Caco-2 (cell line): ENCODE measurements around the gene TCP11. TPM values are rescaled to one million over a fixed set of nuclear protein-coding genes. Genes with fewer than 3 reads are reported as not detected.

Source experiments
- BruUV-seq: library from RNA; stranded (reverse); fragments of 400-500 nt; replicated peaks from 2 replicates; lab custom pipeline; 2021; lab: Mats Ljungman, UMichigan
- CTCF ChIA-PET: fragments of 300-600 bp; sonication (Branson Sonifier 250); formaldehyde crosslinking; loops from one replicate; lab custom pipeline; 2022; ENCODE audit warnings: antibody characterized with exemption; lab: Charles Lee
- POLR2A ChIA-PET: fragments of 300-600 bp; sonication (Branson Sonifier 250); formaldehyde crosslinking; loops from one replicate; lab custom pipeline; 2022; ENCODE audit warnings: antibody characterized with exemption; lab: Charles Lee
- DNase-seq, 2 experiments: peaks; one replicate each; pipeline versions ENCODE4 v3.0.0 to v3.0.0-alpha.2; 2020 to 2022
- H3K27me3 ChIP-seq: replicated peaks from 2 replicates; pipeline ENCODE4 v1.6.0; 2011; ENCODE audit warnings: low read length; ENCODE audit not compliant: control insufficient read depth, insufficient read depth
- H3K36me3 ChIP-seq: 2 replicates; pipeline ENCODE4 v1.5.1; 2011; ENCODE audit warnings: low read length; ENCODE audit not compliant: control insufficient read depth, insufficient read depth
- H3K4me1 ChIP-seq: fragments of 250-450 bp; sonication (Bioruptor Pico); 2 replicates; pipeline ENCODE4 v1.5.1; 2020; ENCODE audit warnings: mild to moderate bottlenecking
- H3K4me3 ChIP-seq: 2 replicates; pipeline ENCODE4 v1.5.1; 2011; ENCODE audit warnings: low read depth, mild to moderate bottlenecking, control low read depth, low read length
- H3K9me3 ChIP-seq: fragments of 250-450 bp; sonication (Bioruptor Pico); 2 replicates; pipeline ENCODE4 v1.5.1; 2020; ENCODE audit warnings: mild to moderate bottlenecking, moderate library complexity
- H3K27ac Mint-ChIP-seq: one replicate; pipeline ENCODE4 v1.8.0; 2022; ENCODE audit warnings: mixed read lengths; ENCODE audit not compliant: unreplicated experiment
- H3K27me3 Mint-ChIP-seq: one replicate; pipeline ENCODE4 v1.8.0; 2022; ENCODE audit warnings: mixed read lengths; ENCODE audit not compliant: insufficient read depth, unreplicated experiment
- H3K36me3 Mint-ChIP-seq: one replicate; pipeline ENCODE4 v1.8.0; 2022; ENCODE audit warnings: mild to moderate bottlenecking, mixed read lengths; ENCODE audit not compliant: insufficient read depth, unreplicated experiment
- H3K4me1 Mint-ChIP-seq: one replicate; pipeline ENCODE4 v1.8.0; 2022; ENCODE audit warnings: low read depth, mixed read lengths; ENCODE audit not compliant: unreplicated experiment
- H3K4me3 Mint-ChIP-seq: one replicate; pipeline ENCODE4 v1.8.0; 2022; ENCODE audit warnings: mild to moderate bottlenecking, moderate library complexity, mixed read lengths; ENCODE audit not compliant: unreplicated experiment
- H3K9me3 Mint-ChIP-seq: one replicate; pipeline ENCODE4 v1.8.0; 2022; ENCODE audit warnings: mixed read lengths; ENCODE audit not compliant: unreplicated experiment
- intact Hi-C: fragments of 100-400 bp; cut with micrococcal nuclease; formaldehyde crosslinking; loops from one replicate; pipeline ENCODE4 v1.10.0; 2022; ENCODE audit not compliant: unreplicated experiment
- total RNA-seq: library from RNA; stranded (reverse); gene quantifications from 2 replicates; pipeline ENCODE4 v1.2.3, GENCODE V29; 2022
- TF ChIP-seq, protein P1 (sequence below), 2 experiments: fragments of 200-600 bp in 1 of 2; IDR thresholded peaks; 1 replicate in 1 of 2; 2 replicates in 1 of 2; pipeline versions ENCODE4 v1.5.1 to v1.8.0; 2011 to 2022; ENCODE audit warnings: antibody characterized with exemption in 1 of 2, control low read depth in 1 of 2, inconsistent platforms in 1 of 2, low read depth in 1 of 2, low read length in 1 of 2, mild to moderate bottlenecking in 1 of 2, moderate library complexity in 1 of 2; ENCODE audit not compliant: insufficient read depth in 1 of 2, severe bottlenecking in 1 of 2, unreplicated experiment in 1 of 2

TCP11 gene
- total RNA-seq, 1 experiment from 2014 or later = not detected

DNA sequence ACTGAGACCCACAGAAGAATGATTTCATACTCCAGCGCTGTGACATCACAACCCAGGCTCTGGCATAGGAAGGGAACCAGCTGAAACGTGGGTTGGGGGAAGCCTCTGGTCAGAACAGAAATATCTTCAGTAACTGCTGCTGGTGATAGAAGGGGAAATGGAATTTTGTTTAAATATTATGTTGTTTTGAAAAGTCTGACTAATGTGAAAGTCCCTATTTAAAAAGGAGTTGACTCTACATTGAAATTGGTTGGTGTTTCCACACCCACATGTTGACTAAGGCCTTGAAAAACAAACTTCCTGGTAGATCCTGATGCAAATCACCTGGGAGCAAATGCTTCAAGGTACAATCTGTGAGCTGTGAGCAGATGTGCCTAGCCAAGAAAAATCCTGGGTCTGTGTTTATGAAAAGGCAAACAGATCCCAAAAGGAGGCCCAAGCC, 24.5 kb upstream of the TCP11 start:
- H3K27ac Mint-ChIP-seq = no peak overlapping the region
- intact Hi-C loops = no loop called here

DNA sequence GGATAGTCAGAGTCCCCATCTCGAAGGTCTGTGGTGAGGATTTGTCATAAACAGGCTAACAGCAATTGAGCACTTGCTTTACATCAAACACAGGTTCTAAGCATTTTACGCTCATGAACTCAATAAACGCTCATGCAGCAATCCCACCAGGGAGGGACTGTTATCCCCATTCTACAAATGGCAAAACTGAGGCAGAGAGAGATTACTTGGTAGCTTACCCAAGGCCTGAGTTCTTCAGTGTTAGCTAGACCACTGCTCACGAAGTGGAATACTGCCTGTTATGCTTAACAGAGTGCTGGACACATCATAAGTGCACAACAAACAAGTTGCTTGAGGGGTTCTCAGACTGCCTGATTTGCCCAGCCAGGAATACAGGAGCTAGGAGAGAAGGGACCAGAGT, 23.7 kb upstream of the TCP11 start:
- TF ChIP-seq, protein P1, sequence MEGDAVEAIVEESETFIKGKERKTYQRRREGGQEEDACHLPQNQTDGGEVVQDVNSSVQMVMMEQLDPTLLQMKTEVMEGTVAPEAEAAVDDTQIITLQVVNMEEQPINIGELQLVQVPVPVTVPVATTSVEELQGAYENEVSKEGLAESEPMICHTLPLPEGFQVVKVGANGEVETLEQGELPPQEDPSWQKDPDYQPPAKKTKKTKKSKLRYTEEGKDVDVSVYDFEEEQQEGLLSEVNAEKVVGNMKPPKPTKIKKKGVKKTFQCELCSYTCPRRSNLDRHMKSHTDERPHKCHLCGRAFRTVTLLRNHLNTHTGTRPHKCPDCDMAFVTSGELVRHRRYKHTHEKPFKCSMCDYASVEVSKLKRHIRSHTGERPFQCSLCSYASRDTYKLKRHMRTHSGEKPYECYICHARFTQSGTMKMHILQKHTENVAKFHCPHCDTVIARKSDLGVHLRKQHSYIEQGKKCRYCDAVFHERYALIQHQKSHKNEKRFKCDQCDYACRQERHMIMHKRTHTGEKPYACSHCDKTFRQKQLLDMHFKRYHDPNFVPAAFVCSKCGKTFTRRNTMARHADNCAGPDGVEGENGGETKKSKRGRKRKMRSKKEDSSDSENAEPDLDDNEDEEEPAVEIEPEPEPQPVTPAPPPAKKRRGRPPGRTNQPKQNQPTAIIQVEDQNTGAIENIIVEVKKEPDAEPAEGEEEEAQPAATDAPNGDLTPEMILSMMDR (IDR thresholded peaks at IDR 0.05; ENCODE audit: insufficient read depth in 1 of 2, low read depth in 1 of 2, low read length in 1 of 2, severe bottlenecking in 1 of 2, unreplicated experiment in 1 of 2) = no peak
- Histone ChIP-seq H3K36me3 (no peaks in the 10 kb centered on the region), H3K4me3 (no peak overlapping the region), H3K27me3 (no peaks in the 10 kb centered on the region), H3K4me1 (peaks cover 6% of the 10 kb centered on the region; the same call in 1 of the 2 replicates), H3K9me3 (no peaks in the 10 kb centered on the region)
- Mint-ChIP-seq H3K27me3 (no peaks in the 10 kb centered on the region), H3K4me1 (peaks cover 7% of the 10 kb centered on the region), H3K4me3 (no peak overlapping the region), H3K9me3 (peaks cover 14% of the 10 kb centered on the region), H3K36me3 (no peaks in the 10 kb centered on the region), H3K27ac (no peak overlapping the region)
- ChIA-PET CTCF (no interaction called here), POLR2A (no interaction called here)
- no peak for DNase-seq
- BruUV-seq = no TSS peak
- intact Hi-C loops = loop anchor here (5.0 kb wide), 1 partner anchor 32 kb away; no protein-coding TSS in a partner anchor

More for the DNA sequence above, 24.5 kb upstream of the TCP11 start:
- Histone ChIP-seq H3K36me3 (no peaks in the 10 kb centered on the region), H3K4me1 (peaks cover 6% of the 10 kb centered on the region; the same call in 1 of the 2 replicates), H3K27me3 (no peaks in the 10 kb centered on the region), H3K4me3 (no peak overlapping the region), H3K9me3 (no peaks in the 10 kb centered on the region)
- no TSS peak for BruUV-seq
- no peaks in the 10 kb centered on the region for H3K36me3 Mint-ChIP-seq
- no peak for DNase-seq
- no peak overlapping the region for H3K4me3 Mint-ChIP-seq
- ChIA-PET CTCF (interaction anchor here (1.5 kb wide), 1 partner anchor 18 kb away, joined by 3 read pairs; no protein-coding TSS in a partner anchor), POLR2A (no interaction called here)
- H3K27me3 Mint-ChIP-seq = no peaks in the 10 kb centered on the region
- TF ChIP-seq, protein P1 (IDR thresholded peaks at IDR 0.05; ENCODE audit: insufficient read depth in 1 of 2, low read depth in 1 of 2, low read length in 1 of 2, severe bottlenecking in 1 of 2, unreplicated experiment in 1 of 2) = no peak
- peaks cover 7% of the 10 kb centered on the region for H3K4me1 Mint-ChIP-seq
- peaks cover 16% of the 10 kb centered on the region for H3K9me3 Mint-ChIP-seq

DNA sequence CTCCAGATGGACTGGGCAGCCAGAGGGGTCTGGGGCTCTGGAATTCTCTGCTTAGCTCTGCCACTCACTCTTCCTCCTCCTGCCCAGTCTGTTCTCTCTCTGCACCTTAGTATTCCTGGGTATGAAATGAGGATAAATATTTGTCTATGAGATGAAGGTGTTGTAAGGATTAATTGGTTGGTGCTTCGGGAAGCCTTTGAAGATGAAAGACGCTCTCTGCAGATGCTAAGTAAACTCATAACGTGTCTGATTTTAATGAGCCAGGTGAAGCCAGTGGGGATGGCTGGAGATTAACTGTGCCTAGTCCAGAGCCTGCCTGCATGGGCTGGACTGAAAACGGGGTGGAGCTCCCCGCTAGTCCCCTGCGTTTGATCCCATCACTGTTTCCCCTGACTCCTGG, 23.1 kb upstream of the TCP11 start:
- no peaks in the 10 kb centered on the region for H3K36me3 Mint-ChIP-seq
- peak overlapping the region; percentile 25 for H3K27ac Mint-ChIP-seq
- peaks cover 7% of the 10 kb centered on the region for H3K4me1 Mint-ChIP-seq
- intact Hi-C loops = loop anchor here (5.0 kb wide), 1 partner anchor 33 kb away; no protein-coding TSS in a partner anchor
- ChIA-PET CTCF (no interaction called here), POLR2A (no interaction called here)
- Histone ChIP-seq H3K4me1 (peaks cover 6% of the 10 kb centered on the region; the same call in 1 of the 2 replicates), H3K27me3 (no peaks in the 10 kb centered on the region), H3K36me3 (no peaks in the 10 kb centered on the region), H3K4me3 (no peak overlapping the region), H3K9me3 (no peaks in the 10 kb centered on the region)
- DNase-seq = no peak
- BruUV-seq = no TSS peak
- TF ChIP-seq, protein P1 (IDR thresholded peaks at IDR 0.05; ENCODE audit: insufficient read depth in 1 of 2, low read depth in 1 of 2, low read length in 1 of 2, severe bottlenecking in 1 of 2, unreplicated experiment in 1 of 2) = no peak
- H3K27me3 Mint-ChIP-seq = no peaks in the 10 kb centered on the region
- no peak overlapping the region for H3K4me3 Mint-ChIP-seq
- H3K9me3 Mint-ChIP-seq = peaks cover 8% of the 10 kb centered on the region
